HG03565 (cell line): ENCODE results near the gene PDSS1.
"Not testable (repeated sequence)": the region's sequence is repeated elsewhere in the genome, so short reads cannot be mapped to it uniquely, and the experiment has no call there.

Source experiments
- ATAC-seq: cut with Tn5 transposase; IDR thresholded peaks from one replicate; pipeline ENCODE4 v1.9.1; 2021; ENCODE audit warnings: mild to moderate bottlenecking, moderate library complexity; ENCODE audit not compliant: unreplicated experiment

Gene PDSS1

GRCh38 chr10:26697163-26697921, at the start of gene PDSS1:
Gene PDSS1, plus strand, starts transcription at chr10:26697701. Its CDS starts 11 bp downstream, at chr10:26697712.
- ATAC-seq: peak; percentile 79

GRCh38 chr10:26648245-26648636, 49.3 kb upstream of the PDSS1 start:
- ATAC-seq: not testable (repeated sequence)

GRCh38 chr10:26650406-26650805, 47.1 kb upstream of the PDSS1 start:
- ATAC-seq: no peak

- not testable (repeated sequence) for ATAC-seq
These were observed 46.0 kb upstream of the PDSS1 start for GRCh38 chr10:26651476-26651875.

GRCh38 chr10:26653004-26653403, 44.5 kb upstream of the PDSS1 start:
- ATAC-seq: no peak

GRCh38 chr10:26655746-26656145, 41.8 kb upstream of the PDSS1 start:
- no peak for ATAC-seq

GRCh38 chr10:26662864-26663263, 34.6 kb upstream of the PDSS1 start:
- no peak for ATAC-seq

GRCh38 chr10:26665080-26666048, 32.1 kb upstream of the PDSS1 start:
- no peak for ATAC-seq

GRCh38 chr10:26675873-26676257, 21.6 kb upstream of the PDSS1 start:
- no peak for ATAC-seq

GRCh38 chr10:26679588-26679987, 17.9 kb upstream of the PDSS1 start:
- no peak for ATAC-seq

GRCh38 chr10:26681076-26681475, 16.4 kb upstream of the PDSS1 start:
- no peak for ATAC-seq

- ATAC-seq: not testable (repeated sequence)
These were observed 15.5 kb upstream of the PDSS1 start for GRCh38 chr10:26681971-26682370.

- no peak for ATAC-seq
These were observed 14.6 kb upstream of the PDSS1 start for GRCh38 chr10:26682931-26683330.

GRCh38 chr10:26684667-26685264, 12.7 kb upstream of the PDSS1 start:
- peak; percentile 94 for ATAC-seq

- no peak for ATAC-seq
These were observed 12.1 kb upstream of the PDSS1 start for GRCh38 chr10:26685441-26685840.

- ATAC-seq: no peak
These were observed 8.1 kb upstream of the PDSS1 start for GRCh38 chr10:26689399-26689798.

- no peak for ATAC-seq
These were observed 6.6 kb upstream of the PDSS1 start for GRCh38 chr10:26690731-26691475.

- not testable (repeated sequence) for ATAC-seq
These were observed 3.0 kb upstream of the PDSS1 start for GRCh38 chr10:26694536-26694935.

- ATAC-seq: no peak
These were observed 727 bp upstream of the PDSS1 start for GRCh38 chr10:26696786-26697162.

- ATAC-seq: no peak
These were observed 564 bp downstream of the PDSS1 start for GRCh38 chr10:26697922-26698608.
